ENCODE measurements around the gene SORCS2. TPM values are rescaled to one million over a fixed set of nuclear protein-coding genes. Genes with fewer than 3 reads are reported as not detected.

SORCS2 gene
- total and polyA plus RNA-seq, 12 donors = 0.25 to 5.4 (median 2.2) TPM

GRCh38 chr4:7526491-7526890 lies 334.2 kb downstream of the SORCS2 start:
- no peak for ATAC-seq
- Histone ChIP-seq H3K9me3 (no peaks in the 10 kb centered on the region), H3K36me3 (no peaks in the 10 kb centered on the region), H3K4me3 (no peak overlapping the region), H3K4me1 (no peaks in the 10 kb centered on the region), H3K27ac (no peak overlapping the region), H3K27me3 (peaks cover 0 to 53% (median 37%) of the 10 kb centered on the region in 7 donors)
- 69 to 72% methylated on average over 13 of the region's 13 CpGs for whole genome bisulfite sequencing, 2 donors
- DNase-seq = no peak
- intact Hi-C loops (cut with DNase I) = no loop called here
- TF ChIP-seq, protein P1, sequence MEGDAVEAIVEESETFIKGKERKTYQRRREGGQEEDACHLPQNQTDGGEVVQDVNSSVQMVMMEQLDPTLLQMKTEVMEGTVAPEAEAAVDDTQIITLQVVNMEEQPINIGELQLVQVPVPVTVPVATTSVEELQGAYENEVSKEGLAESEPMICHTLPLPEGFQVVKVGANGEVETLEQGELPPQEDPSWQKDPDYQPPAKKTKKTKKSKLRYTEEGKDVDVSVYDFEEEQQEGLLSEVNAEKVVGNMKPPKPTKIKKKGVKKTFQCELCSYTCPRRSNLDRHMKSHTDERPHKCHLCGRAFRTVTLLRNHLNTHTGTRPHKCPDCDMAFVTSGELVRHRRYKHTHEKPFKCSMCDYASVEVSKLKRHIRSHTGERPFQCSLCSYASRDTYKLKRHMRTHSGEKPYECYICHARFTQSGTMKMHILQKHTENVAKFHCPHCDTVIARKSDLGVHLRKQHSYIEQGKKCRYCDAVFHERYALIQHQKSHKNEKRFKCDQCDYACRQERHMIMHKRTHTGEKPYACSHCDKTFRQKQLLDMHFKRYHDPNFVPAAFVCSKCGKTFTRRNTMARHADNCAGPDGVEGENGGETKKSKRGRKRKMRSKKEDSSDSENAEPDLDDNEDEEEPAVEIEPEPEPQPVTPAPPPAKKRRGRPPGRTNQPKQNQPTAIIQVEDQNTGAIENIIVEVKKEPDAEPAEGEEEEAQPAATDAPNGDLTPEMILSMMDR (IDR thresholded peaks at IDR 0.05) = no peak

DNA sequence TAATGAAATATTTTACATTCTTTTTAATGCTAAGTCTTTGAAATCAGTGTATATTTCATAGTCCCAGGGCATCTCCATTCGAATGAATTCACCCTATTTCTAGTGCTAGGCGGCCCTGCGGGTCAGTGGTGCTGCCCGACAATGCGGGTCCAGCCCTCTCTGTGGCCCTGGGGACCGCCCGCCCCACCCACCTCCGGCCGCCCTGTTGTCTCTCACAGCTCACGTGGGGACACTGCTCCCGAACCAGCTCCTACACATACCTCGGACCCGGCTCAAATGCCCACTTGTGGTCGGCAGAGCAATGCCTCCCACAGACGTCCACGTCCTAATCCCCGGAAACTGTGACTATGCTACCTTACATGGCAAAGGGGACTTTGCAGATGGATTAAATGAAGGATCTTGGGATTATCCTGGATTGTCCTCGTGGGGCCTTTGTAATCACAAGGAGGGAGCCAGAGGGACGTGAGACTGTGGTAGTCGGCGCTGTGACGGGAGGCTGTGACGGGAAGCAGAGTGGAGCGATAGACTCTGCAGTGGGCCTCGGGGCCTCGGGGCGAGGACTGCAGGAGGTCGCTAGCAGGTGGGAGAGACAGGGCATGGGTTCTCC lies 334.7 kb downstream of the SORCS2 start:
- no peak overlapping the region for H3K27ac ChIP-seq
- WGBS, 2 donors = 76 to 82% methylated on average over 28 of the region's 28 CpGs
- H3K27me3 ChIP-seq = peaks cover 0 to 47% (median 32%) of the 10 kb centered on the region in 7 donors
- no peak for DNase-seq
- H3K36me3 ChIP-seq = no peaks in the 10 kb centered on the region
- H3K9me3 ChIP-seq = no peaks in the 10 kb centered on the region
- no peak overlapping the region for H3K4me3 ChIP-seq
- TF ChIP-seq, protein P1 (IDR thresholded peaks at IDR 0.05) = no peak
- no peaks in the 10 kb centered on the region for H3K4me1 ChIP-seq
- intact Hi-C loops (cut with DNase I) = no loop called here
- no peak for ATAC-seq

- DNase-seq = no peak
- Histone ChIP-seq H3K27ac (no peak overlapping the region), H3K4me1 (no peaks in the 10 kb centered on the region), H3K4me3 (no peak overlapping the region), H3K36me3 (no peaks in the 10 kb centered on the region), H3K9me3 (peaks cover 0 to 3% (median 0%) of the 10 kb centered on the region in 11 donors), H3K27me3 (peaks cover 0 to 30% (median 19%) of the 10 kb centered on the region in 7 donors)
- ATAC-seq = no peak
- WGBS, 2 donors = 67 to 73% methylated on average over 12 of the region's 12 CpGs
- intact Hi-C loops (cut with DNase I) = no loop called here
- TF ChIP-seq, protein P1 (IDR thresholded peaks at IDR 0.05) = no peak
Observed at GRCh38 chr4:7529368-7530080, 337.2 kb downstream of the SORCS2 start.

GRCh38 chr4:7530082-7530481 lies 337.7 kb downstream of the SORCS2 start:
- 59 to 69% methylated on average over 7 of the region's 7 CpGs for WGBS, 2 donors
- Histone ChIP-seq H3K27ac (no peak overlapping the region), H3K27me3 (peaks cover 0 to 24% (median 14%) of the 10 kb centered on the region in 7 donors), H3K36me3 (no peaks in the 10 kb centered on the region), H3K4me3 (no peak overlapping the region), H3K9me3 (peaks cover 0 to 6% (median 0%) of the 10 kb centered on the region in 11 donors), H3K4me1 (no peaks in the 10 kb centered on the region)
- no peak for ATAC-seq
- intact Hi-C loops (cut with DNase I) = no loop called here
- DNase-seq = no peak
- TF ChIP-seq, protein P1 (IDR thresholded peaks at IDR 0.05) = no peak
